Lung (tissue), 12 donors: ENCODE data around the gene PRLR. TPM values are rescaled to one million over a fixed set of nuclear protein-coding genes. Genes with fewer than 3 reads are reported as not detected.

Source experiments
- ATAC-seq: fragments of 200-7000 bp; cut with Tn5 transposase; one replicate; pipeline ENCODE4 v1.9.1; 2020; ENCODE audit warnings: moderate number of reproducible peaks; ENCODE audit not compliant: insufficient read depth, low FRiP score
- DNase-seq, 3 donors: peaks; one replicate each; pipeline ENCODE4 v3.0.0-alpha.2; 2013 to 2017
- H3K27ac ChIP-seq, 2 donors: one replicate each; pipeline ENCODE4 v1.5.1; 2013; ENCODE audit warnings: mild to moderate bottlenecking in 2 of 2, moderate library complexity in 2 of 2, control low read depth in 1 of 2, inconsistent platforms in 1 of 2, low read depth in 1 of 2, low read length in 1 of 2
- H3K27me3 ChIP-seq, 3 donors: one replicate each; pipeline ENCODE4 v1.5.1; 2013; ENCODE audit warnings: low read length in 2 of 3; ENCODE audit not compliant: control insufficient read depth in 3 of 3, insufficient read depth in 3 of 3
- H3K36me3 ChIP-seq, 4 donors: one replicate each; pipeline ENCODE4 v1.5.1; 2013; ENCODE audit warnings: low read length in 4 of 4, mild to moderate bottlenecking in 1 of 4, moderate library complexity in 1 of 4; ENCODE audit not compliant: control insufficient read depth in 4 of 4, insufficient read depth in 4 of 4
- H3K4me1 ChIP-seq, 5 donors: one replicate each; pipeline ENCODE4 v1.5.1; 2013; ENCODE audit warnings: low read length in 5 of 5, mild to moderate bottlenecking in 2 of 5, moderate library complexity in 1 of 5; ENCODE audit not compliant: control insufficient read depth in 5 of 5, insufficient read depth in 5 of 5
- H3K4me3 ChIP-seq: one replicate; pipeline ENCODE4 v1.5.1; 2013; ENCODE audit warnings: mild to moderate bottlenecking, control low read depth, moderate library complexity
- H3K9ac ChIP-seq, 2 donors: one replicate each; pipeline ENCODE4 v1.5.1; 2013; ENCODE audit warnings: low read length in 2 of 2, control low read depth in 1 of 2; ENCODE audit not compliant: insufficient read depth in 1 of 2
- H3K9me3 ChIP-seq, 4 donors: one replicate each; pipeline ENCODE4 v1.5.1; 2013; ENCODE audit warnings: low read length in 3 of 4, mild to moderate bottlenecking in 1 of 4, moderate library complexity in 1 of 4; ENCODE audit not compliant: control insufficient read depth in 4 of 4, insufficient read depth in 3 of 4
- WGBS, 2 donors: extraction: QIAGEN DNeasy Blood & Tissue Kit; methylation state at CpG; one replicate each; pipeline ENCODE4 v1.1.7; 2013; 5-methylcytosine and 5-hydroxymethylcytosine counted together
- polyA plus RNA-seq, 2 donors: library from polyadenylated mRNA; stranded (reverse); fragments of 200-250 nt; gene quantifications; one replicate each; pipeline ENCODE4 v1.2.1, GENCODE V29; 2013
- total RNA-seq, 2 donors: library from RNA; depleted of rRNA in 1 of 2; stranded (reverse); fragments of >200 nt in 1 of 2; gene quantifications; one replicate each; pipeline ENCODE4 v1.2.1, GENCODE V29; 2014 to 2021
- TF ChIP-seq, protein P1 (sequence below): IDR thresholded peaks from 2 replicates; pipeline ENCODE4 v1.5.1; 2012; ENCODE audit warnings: mild to moderate bottlenecking; ENCODE audit errors: control extremely low read depth, extremely low read depth
- donor health status: control.
- donor health status: control.
- donor health status: Bipolar disorder and iron deficiency.
- donor health status: healthy.
- donor health status: DM: yes; HTN: yes; CAD: no.

PRLR gene
- total and polyA plus RNA-seq, 4 donors: 0.02 to 3.4 (median 0.76) TPM

DNA sequence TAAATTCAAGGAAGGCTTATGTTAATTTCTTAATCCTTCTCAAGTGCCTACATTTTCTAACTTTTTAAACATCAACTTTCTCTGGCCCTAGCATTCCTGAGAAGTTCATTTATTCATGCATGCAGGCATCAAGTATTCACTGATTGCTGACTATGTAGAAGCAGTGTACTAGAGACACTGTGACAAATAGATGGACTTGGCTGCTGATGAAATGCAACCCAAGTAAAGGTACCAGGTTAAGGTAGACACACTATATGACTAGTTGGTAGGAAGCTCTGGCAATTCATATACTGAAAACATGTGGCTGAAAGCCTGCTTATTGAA lies 66.6 kb downstream of the PRLR start:
- Histone ChIP-seq H3K27ac (no peak overlapping the region), H3K9ac (no peak overlapping the region), H3K4me1 (peaks cover 0 to 10% (median 8%) of the 10 kb centered on the region in 5 donors), H3K27me3 (no peaks in the 10 kb centered on the region), H3K4me3 (no peak overlapping the region), H3K9me3 (no peaks in the 10 kb centered on the region), H3K36me3 (no peaks in the 10 kb centered on the region)
- TF ChIP-seq, protein P1, sequence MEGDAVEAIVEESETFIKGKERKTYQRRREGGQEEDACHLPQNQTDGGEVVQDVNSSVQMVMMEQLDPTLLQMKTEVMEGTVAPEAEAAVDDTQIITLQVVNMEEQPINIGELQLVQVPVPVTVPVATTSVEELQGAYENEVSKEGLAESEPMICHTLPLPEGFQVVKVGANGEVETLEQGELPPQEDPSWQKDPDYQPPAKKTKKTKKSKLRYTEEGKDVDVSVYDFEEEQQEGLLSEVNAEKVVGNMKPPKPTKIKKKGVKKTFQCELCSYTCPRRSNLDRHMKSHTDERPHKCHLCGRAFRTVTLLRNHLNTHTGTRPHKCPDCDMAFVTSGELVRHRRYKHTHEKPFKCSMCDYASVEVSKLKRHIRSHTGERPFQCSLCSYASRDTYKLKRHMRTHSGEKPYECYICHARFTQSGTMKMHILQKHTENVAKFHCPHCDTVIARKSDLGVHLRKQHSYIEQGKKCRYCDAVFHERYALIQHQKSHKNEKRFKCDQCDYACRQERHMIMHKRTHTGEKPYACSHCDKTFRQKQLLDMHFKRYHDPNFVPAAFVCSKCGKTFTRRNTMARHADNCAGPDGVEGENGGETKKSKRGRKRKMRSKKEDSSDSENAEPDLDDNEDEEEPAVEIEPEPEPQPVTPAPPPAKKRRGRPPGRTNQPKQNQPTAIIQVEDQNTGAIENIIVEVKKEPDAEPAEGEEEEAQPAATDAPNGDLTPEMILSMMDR: no peak
- ATAC-seq (no peak), DNase-seq (no peak)

DNA sequence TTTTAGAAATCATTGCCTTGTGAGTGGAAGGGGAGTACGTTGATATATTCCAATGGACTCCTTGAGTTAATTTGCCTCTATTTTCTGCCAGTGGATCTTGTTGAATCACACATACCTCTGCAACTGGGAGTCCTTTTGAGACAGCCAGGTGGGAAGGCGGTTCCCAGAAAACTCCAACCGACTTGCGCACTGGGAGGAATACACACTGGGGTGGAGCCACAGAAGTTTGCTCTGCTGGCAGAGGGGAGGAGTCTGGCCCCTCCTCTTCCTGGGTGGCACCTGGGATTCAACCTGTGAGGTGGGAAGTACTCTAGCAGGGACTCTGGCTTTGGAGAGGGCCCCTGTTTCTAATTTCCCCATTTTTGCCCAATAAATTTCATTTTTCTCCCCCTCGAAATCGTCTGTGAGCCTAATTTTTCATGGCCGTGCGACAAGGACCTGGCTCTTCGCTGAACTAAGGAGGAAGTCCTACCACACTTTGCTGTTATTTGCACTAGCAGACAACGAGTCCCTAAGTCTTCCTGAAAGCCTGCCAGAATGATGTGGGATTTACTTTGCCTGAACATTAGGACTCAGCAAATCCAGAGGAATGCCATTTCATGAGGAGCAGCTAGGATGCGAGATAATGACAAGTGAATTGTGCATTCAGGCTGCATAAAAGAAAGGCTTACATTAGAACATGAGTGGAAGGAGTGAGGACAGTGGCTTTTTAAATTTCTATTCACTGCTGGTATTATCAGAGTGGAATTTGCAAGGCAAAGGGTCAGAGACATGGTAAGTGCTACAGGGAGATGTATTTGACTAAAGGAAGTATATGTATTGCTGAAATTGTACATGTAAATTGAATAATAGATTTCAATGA lies 67.2 kb downstream of the PRLR start:
- ATAC-seq (no peak), DNase-seq (no peak)
- Histone ChIP-seq H3K4me3 (no peak overlapping the region), H3K27me3 (no peaks in the 10 kb centered on the region), H3K36me3 (no peaks in the 10 kb centered on the region), H3K9ac (no peak overlapping the region), H3K27ac (no peak overlapping the region), H3K9me3 (no peaks in the 10 kb centered on the region), H3K4me1 (peaks cover 0 to 10% (median 8%) of the 10 kb centered on the region in 5 donors)
- 89 to 90% methylated on average over 11 of the region's 11 CpGs for WGBS, 2 donors
- TF ChIP-seq, protein P1: no peak

DNA sequence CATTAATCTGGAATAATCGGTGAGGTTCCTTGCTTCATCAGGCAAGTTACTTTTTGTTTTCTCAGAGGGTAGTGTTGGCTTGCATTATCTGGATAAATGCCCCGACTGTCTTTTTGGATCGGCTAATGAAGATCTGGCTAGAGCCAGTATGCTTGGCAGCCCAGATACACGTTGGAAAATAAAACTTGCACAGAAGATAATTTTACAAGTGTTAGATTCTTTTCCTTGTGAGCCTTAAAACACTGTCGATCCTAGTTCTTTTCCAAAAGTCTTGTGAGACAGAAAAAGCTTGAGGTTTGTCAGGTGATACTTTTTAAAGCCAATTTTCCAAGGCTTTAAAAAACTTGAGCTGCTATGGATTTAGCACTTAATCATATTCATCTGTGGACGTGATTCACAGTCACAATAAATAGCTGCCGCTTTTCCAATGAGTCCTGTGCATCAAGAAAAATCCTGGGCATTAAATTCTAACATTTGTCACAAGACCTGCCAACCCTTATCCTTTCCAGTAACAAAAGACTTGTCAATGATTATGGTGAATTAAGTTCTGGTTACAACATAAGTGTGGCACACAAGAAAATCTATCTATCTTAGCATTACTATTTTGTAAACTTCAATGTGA lies 68.5 kb downstream of the PRLR start:
- no peak overlapping the region for H3K9ac ChIP-seq
- no peaks in the 10 kb centered on the region for H3K9me3 ChIP-seq
- no peak overlapping the region for H3K4me3 ChIP-seq
- TF ChIP-seq, protein P1: no peak
- 82 to 84% methylated on average over 7 of the region's 7 CpGs for WGBS, 2 donors
- H3K27me3 ChIP-seq: no peaks in the 10 kb centered on the region
- H3K27ac ChIP-seq: no peak overlapping the region
- H3K4me1 ChIP-seq: peaks cover 0 to 10% (median 8%) of the 10 kb centered on the region in 5 donors
- H3K36me3 ChIP-seq: no peaks in the 10 kb centered on the region
- ATAC-seq: no peak
- DNase-seq: peak in 1 of 3 donors; percentile 35
